Measurements from ENCODE around the gene WDR17. TPM values are rescaled to one million over a fixed set of nuclear protein-coding genes. Genes with fewer than 3 reads are reported as not detected.

The WDR17 gene
- total RNA-seq, 4 donors from 2014 or later, result 5.7 to 19.6 (median 10.2) TPM

GRCh38 chr4:176187624-176188023, 122.0 kb downstream of the WDR17 start:
- no peaks in the 10 kb centered on the region for H3K36me3 ChIP-seq
- H3K27ac ChIP-seq, result no peak overlapping the region
- no peak for DNase-seq (ENCODE audit: low spot score in 2 of 2)
- no peaks in the 10 kb centered on the region for H3K9me3 ChIP-seq
- no peaks in the 10 kb centered on the region for H3K27me3 ChIP-seq
- TF ChIP-seq, protein P1, sequence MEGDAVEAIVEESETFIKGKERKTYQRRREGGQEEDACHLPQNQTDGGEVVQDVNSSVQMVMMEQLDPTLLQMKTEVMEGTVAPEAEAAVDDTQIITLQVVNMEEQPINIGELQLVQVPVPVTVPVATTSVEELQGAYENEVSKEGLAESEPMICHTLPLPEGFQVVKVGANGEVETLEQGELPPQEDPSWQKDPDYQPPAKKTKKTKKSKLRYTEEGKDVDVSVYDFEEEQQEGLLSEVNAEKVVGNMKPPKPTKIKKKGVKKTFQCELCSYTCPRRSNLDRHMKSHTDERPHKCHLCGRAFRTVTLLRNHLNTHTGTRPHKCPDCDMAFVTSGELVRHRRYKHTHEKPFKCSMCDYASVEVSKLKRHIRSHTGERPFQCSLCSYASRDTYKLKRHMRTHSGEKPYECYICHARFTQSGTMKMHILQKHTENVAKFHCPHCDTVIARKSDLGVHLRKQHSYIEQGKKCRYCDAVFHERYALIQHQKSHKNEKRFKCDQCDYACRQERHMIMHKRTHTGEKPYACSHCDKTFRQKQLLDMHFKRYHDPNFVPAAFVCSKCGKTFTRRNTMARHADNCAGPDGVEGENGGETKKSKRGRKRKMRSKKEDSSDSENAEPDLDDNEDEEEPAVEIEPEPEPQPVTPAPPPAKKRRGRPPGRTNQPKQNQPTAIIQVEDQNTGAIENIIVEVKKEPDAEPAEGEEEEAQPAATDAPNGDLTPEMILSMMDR (IDR thresholded peaks at IDR 0.05), result no peak
- TF ChIP-seq POLR2A (IDR thresholded peaks at IDR 0.05), result no peak
- TF ChIP-seq EP300 (IDR thresholded peaks at IDR 0.05), result no peak
- 74 to 75% methylated on average over 2 of the region's 2 CpGs for WGBS, 2 donors
- no peaks in the 10 kb centered on the region for H3K4me1 ChIP-seq
- H3K4me3 ChIP-seq, result no peak overlapping the region

GRCh38 chr4:176188654-176189053, 123.0 kb downstream of the WDR17 start:
- TF ChIP-seq, protein P1 (IDR thresholded peaks at IDR 0.05), result no peak
- no peak for TF ChIP-seq EP300 (IDR thresholded peaks at IDR 0.05)
- no peak for TF ChIP-seq POLR2A (IDR thresholded peaks at IDR 0.05)
- H3K36me3 ChIP-seq, result no peaks in the 10 kb centered on the region

DNA sequence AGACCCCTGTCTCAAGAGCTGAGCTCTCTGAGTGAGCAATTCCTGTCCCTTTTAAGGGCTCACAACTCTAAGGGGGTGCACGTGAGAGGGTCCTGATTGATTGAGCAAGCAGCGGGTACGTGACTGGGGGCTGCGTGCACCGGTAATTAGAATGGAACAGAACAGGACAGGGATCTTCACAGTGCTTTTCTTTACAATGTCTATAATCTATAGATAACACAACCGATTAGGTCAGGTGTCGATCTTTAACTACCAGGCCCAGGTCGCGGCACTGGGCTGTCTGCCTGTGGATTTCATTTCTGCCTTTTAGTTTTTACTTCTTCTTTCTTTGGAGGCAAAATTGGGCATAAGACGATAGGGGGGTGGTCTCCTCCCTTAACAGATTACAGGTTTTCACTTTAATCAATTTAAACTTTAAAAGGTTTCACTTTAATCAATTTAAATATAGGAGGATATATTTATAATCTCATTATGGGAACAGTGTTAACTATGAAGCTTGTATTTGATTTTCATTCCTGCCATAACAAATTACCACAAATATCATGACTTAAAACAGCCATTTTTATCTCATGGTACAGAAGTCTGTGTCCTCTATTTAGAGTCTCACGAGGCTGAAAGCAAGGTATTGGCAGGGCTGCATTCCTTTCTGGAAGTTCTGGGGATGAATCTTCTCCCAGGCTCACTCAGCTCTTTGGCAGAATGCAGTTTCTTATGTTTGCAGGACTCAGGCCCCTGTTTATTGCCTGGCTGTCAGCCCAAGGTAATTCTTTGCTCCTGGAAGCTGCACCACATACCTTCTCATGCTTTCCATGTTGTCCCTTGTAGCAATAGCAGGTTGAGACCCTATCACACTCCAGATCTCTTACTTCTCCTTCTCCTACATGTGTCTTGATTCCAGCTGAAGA, 124.5 kb downstream of the WDR17 start:
- H3K27me3 ChIP-seq, result no peaks in the 10 kb centered on the region
- DNase-seq (ENCODE audit: low spot score in 2 of 2), result no peak
- H3K4me1 ChIP-seq, result peaks cover 0 to 5% (median 0%) of the 10 kb centered on the region in 4 donors
- no peaks in the 10 kb centered on the region for H3K9me3 ChIP-seq
- no peak overlapping the region for H3K27ac ChIP-seq
- 70 to 74% methylated on average over 11 of the region's 11 CpGs for WGBS, 2 donors
- no peak overlapping the region for H3K4me3 ChIP-seq
- TF ChIP-seq EP300 (IDR thresholded peaks at IDR 0.05), result no peak
- TF ChIP-seq POLR2A (IDR thresholded peaks at IDR 0.05), result no peak
- TF ChIP-seq, protein P1 (IDR thresholded peaks at IDR 0.05), result no peak
- no peaks in the 10 kb centered on the region for H3K36me3 ChIP-seq

More at GRCh38 chr4:176188654-176189053, 123.0 kb downstream of the WDR17 start:
- Histone ChIP-seq H3K27me3 (no peaks in the 10 kb centered on the region), H3K27ac (no peak overlapping the region), H3K4me1 (no peaks in the 10 kb centered on the region), H3K9me3 (no peaks in the 10 kb centered on the region), H3K4me3 (no peak overlapping the region)
- DNase-seq (ENCODE audit: low spot score in 2 of 2), result no peak

DNA sequence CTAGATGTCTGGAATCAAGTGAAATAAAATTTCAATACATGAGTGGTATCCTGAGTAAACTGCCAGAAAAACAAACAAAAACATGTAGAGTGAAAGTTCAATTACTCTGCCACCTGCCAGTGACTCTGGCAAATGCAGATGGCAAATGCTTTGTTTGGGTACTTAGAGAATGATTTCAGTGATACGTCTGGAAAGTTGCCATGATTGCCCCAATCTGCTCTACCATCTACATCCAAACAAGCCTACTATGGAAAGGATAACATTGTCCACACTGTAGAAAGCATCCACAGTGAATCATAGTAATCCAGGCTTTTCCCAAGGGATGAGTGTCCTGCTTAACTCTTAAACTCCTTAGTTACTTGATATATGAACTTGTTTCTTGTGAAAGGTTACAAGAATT, 126.3 kb downstream of the WDR17 start:
- Histone ChIP-seq H3K27ac (no peak overlapping the region), H3K36me3 (no peaks in the 10 kb centered on the region), H3K9me3 (no peaks in the 10 kb centered on the region), H3K27me3 (no peaks in the 10 kb centered on the region), H3K4me3 (no peak overlapping the region), H3K4me1 (peaks cover 0 to 11% (median 0%) of the 10 kb centered on the region in 4 donors)
- DNase-seq (ENCODE audit: low spot score in 2 of 2), result no peak
- TF ChIP-seq, protein P1 (IDR thresholded peaks at IDR 0.05), result no peak
- TF ChIP-seq POLR2A (IDR thresholded peaks at IDR 0.05) (no peak), EP300 (IDR thresholded peaks at IDR 0.05) (no peak)
- WGBS, 2 donors, result 27 to 32% methylated on average over 1 of the region's 1 CpG

DNA sequence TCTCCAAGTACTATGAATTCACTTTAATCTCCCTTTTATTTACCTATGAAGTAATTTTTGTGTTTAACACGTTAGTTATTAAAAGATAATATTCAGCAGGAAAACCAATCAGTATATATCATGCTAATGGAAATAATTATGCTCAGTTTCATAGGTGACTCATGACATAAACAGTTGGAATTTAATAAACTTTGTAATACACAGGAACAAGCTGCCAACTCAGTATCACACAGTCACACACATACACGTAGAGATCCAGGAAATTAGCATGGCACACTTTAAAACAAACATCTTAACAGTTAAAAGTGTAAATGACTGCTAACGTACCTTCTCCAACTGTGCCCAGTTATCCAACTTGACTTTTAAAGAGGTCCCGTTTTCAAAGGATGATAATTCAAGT, 127.5 kb downstream of the WDR17 start:
- no peaks in the 10 kb centered on the region for H3K36me3 ChIP-seq
- H3K4me3 ChIP-seq, result no peak overlapping the region
- H3K9me3 ChIP-seq, result no peaks in the 10 kb centered on the region
- H3K4me1 ChIP-seq, result peaks cover 0 to 11% (median 0%) of the 10 kb centered on the region in 4 donors
- no peaks in the 10 kb centered on the region for H3K27me3 ChIP-seq
- TF ChIP-seq, protein P1 (IDR thresholded peaks at IDR 0.05), result no peak
- TF ChIP-seq POLR2A (IDR thresholded peaks at IDR 0.05), result no peak
- no peak for TF ChIP-seq EP300 (IDR thresholded peaks at IDR 0.05)
- no peak for DNase-seq (ENCODE audit: low spot score in 2 of 2)
- 31 to 36% methylated on average over 4 of the region's 4 CpGs for WGBS, 2 donors
- no peak overlapping the region for H3K27ac ChIP-seq
